Stimulated activated CD8-positive, alpha-beta memory T cell treated with anti-CD3 and anti-CD28 coated beads, Interleukin-12 subunit alpha, Interleukin-12 subunit beta, amount 100 ng/mL, for 4 hours (primary cell): ENCODE data around the gene GOLGA8K.
"Not testable (repeated sequence)": the region's sequence is repeated elsewhere in the genome, so short reads cannot be mapped to it uniquely, and the experiment has no call there.

ENCODE experiments used
- DNase-seq: peaks from one replicate; pipeline ENCODE4 v3.0.0-alpha.2; 2020; ENCODE audit warnings: low read depth

GOLGA8K gene

GRCh38 chr15:32403192-32403591 is at the start of gene GOLGA8K:
Gene GOLGA8K, minus strand, starts transcription at chr15:32403292. Its CDS starts 98 bp downstream, at chr15:32403194.
- not testable (repeated sequence) for DNase-seq

GRCh38 chr15:32440445-32440977 is 37.4 kb upstream of the GOLGA8K start:
- not testable (repeated sequence) for DNase-seq

- DNase-seq = not testable (repeated sequence)
These were observed 31.2 kb upstream of the GOLGA8K start for GRCh38 chr15:32434102-32434963.

- not testable (repeated sequence) for DNase-seq
These were observed 24.5 kb upstream of the GOLGA8K start for GRCh38 chr15:32427635-32428034.

- DNase-seq = not testable (repeated sequence)
These were observed 23.4 kb upstream of the GOLGA8K start for GRCh38 chr15:32426511-32426910.

GRCh38 chr15:32407903-32408302 is 4.8 kb upstream of the GOLGA8K start:
- not testable (repeated sequence) for DNase-seq

- not testable (repeated sequence) for DNase-seq
These were observed 6.6 kb downstream of the GOLGA8K start for GRCh38 chr15:32396522-32396921.

GRCh38 chr15:32394745-32395144 is 8.3 kb downstream of the GOLGA8K start:
- DNase-seq = not testable (repeated sequence)

GRCh38 chr15:32388050-32388648 is 14.9 kb downstream of the GOLGA8K start:
- not testable (repeated sequence) for DNase-seq

GRCh38 chr15:32385823-32386495 is 17.1 kb downstream of the GOLGA8K start:
- not testable (repeated sequence) for DNase-seq

- DNase-seq = not testable (repeated sequence)
These were observed 28.9 kb downstream of the GOLGA8K start for GRCh38 chr15:32374185-32374584.

- DNase-seq = not testable (repeated sequence)
These were observed 29.4 kb downstream of the GOLGA8K start for GRCh38 chr15:32373707-32374106.

- not testable (repeated sequence) for DNase-seq
These were observed 31.0 kb downstream of the GOLGA8K start for GRCh38 chr15:32372075-32372474.

GRCh38 chr15:32370526-32370925 is 32.6 kb downstream of the GOLGA8K start:
- not testable (repeated sequence) for DNase-seq

GRCh38 chr15:32370064-32370463 is 33.0 kb downstream of the GOLGA8K start:
- not testable (repeated sequence) for DNase-seq

- not testable (repeated sequence) for DNase-seq
These were observed 36.6 kb downstream of the GOLGA8K start for GRCh38 chr15:32366492-32366891.

- DNase-seq = not testable (repeated sequence)
These were observed 37.1 kb downstream of the GOLGA8K start for GRCh38 chr15:32365955-32366354.

- DNase-seq = not testable (repeated sequence)
These were observed 38.1 kb downstream of the GOLGA8K start for GRCh38 chr15:32364944-32365343.

- not testable (repeated sequence) for DNase-seq
These were observed 39.6 kb downstream of the GOLGA8K start for GRCh38 chr15:32363449-32363848.

- not testable (repeated sequence) for DNase-seq
These were observed 41.4 kb downstream of the GOLGA8K start for GRCh38 chr15:32361662-32362061.

- not testable (repeated sequence) for DNase-seq
These were observed 44.6 kb downstream of the GOLGA8K start for GRCh38 chr15:32358462-32358861.

GRCh38 chr15:32356909-32357308 is 46.2 kb downstream of the GOLGA8K start:
- not testable (repeated sequence) for DNase-seq
